Loucy (cell line): ENCODE data around the gene CLEC16A.

Source experiments
- H2AFZ ChIP-seq: fragments of 200-600 bp; sonication (generic); 2 replicates; pipeline ENCODE4 v1.6.0; 2016; ENCODE audit warnings: antibody characterized with exemption, mild to moderate bottlenecking, low read length, moderate library complexity
- H3F3A ChIP-seq: fragments of 200-600 bp; 2 replicates; pipeline ENCODE4 v1.6.0; 2016; ENCODE audit warnings: antibody characterized with exemption, low read depth, mild to moderate bottlenecking
- H3K27me3 ChIP-seq: fragments of 200-600 bp; sonication (generic); 2 replicates; pipeline ENCODE4 v1.6.1; 2014; ENCODE audit warnings: low read length, mild to moderate bottlenecking; ENCODE audit not compliant: insufficient read depth, poor library complexity, severe bottlenecking
- H3K36me3 ChIP-seq: fragments of 200-600 bp; sonication (generic); 2 replicates; pipeline ENCODE4 v1.6.1; 2016; ENCODE audit warnings: low read length; ENCODE audit not compliant: insufficient read depth
- H3K4me1 ChIP-seq: fragments of 200-600 bp; sonication (generic); 2 replicates; pipeline ENCODE4 v1.5.1; 2014; ENCODE audit warnings: low read length, mild to moderate bottlenecking; ENCODE audit not compliant: insufficient read depth, poor library complexity, severe bottlenecking
- H3K4me2 ChIP-seq: fragments of 200-600 bp; sonication (generic); 2 replicates; pipeline ENCODE4 v1.6.0; 2014; ENCODE audit warnings: antibody characterized with exemption, low read length, low read depth, mild to moderate bottlenecking; ENCODE audit not compliant: poor library complexity, severe bottlenecking
- H3K4me3 ChIP-seq: fragments of 200-600 bp; sonication (generic); 2 replicates; pipeline ENCODE4 v1.5.1; 2014; ENCODE audit warnings: low read length, mild to moderate bottlenecking, mixed read lengths; ENCODE audit not compliant: poor library complexity, severe bottlenecking
- H3K79me2 ChIP-seq: fragments of 200-600 bp; sonication (generic); 2 replicates; pipeline ENCODE4 v1.6.1; 2014; ENCODE audit warnings: low read length; ENCODE audit not compliant: insufficient read depth
- H3K9ac ChIP-seq: fragments of 200-600 bp; sonication (generic); 2 replicates; pipeline ENCODE4 v1.6.0; 2014; ENCODE audit warnings: mild to moderate bottlenecking, low read depth, low read length, moderate library complexity; ENCODE audit not compliant: poor library complexity, severe bottlenecking
- H3K9me2 ChIP-seq: fragments of 200-600 bp; sonication (generic); replicated peaks from 2 replicates; pipeline ENCODE4 v1.6.1; 2016; ENCODE audit warnings: low read depth, low read length, mixed read lengths
- H3K9me3 ChIP-seq: fragments of 200-600 bp; sonication (generic); 2 replicates; pipeline ENCODE4 v1.6.1; 2014; ENCODE audit warnings: mild to moderate bottlenecking, antibody characterized with exemption, low read length, low read depth; ENCODE audit not compliant: insufficient read depth
- H4K20me1 ChIP-seq: fragments of 200-600 bp; sonication (generic); 2 replicates; pipeline ENCODE4 v1.6.0; 2014; ENCODE audit warnings: antibody characterized with exemption, low read length, mild to moderate bottlenecking; ENCODE audit not compliant: insufficient read depth, poor library complexity, severe bottlenecking
- CTCF ChIP-seq: fragments of 200-600 bp; sonication (generic); conservative IDR thresholded peaks from 2 replicates; pipeline ENCODE4 v1.5.1; 2014; ENCODE audit warnings: mild to moderate bottlenecking, antibody characterized with exemption, low read length
- EZH2phosphoT487 ChIP-seq: fragments of 200-600 bp; IDR thresholded peaks from 2 replicates; pipeline ENCODE4 v1.6.1; 2018; ENCODE audit warnings: antibody characterized with exemption, mild to moderate bottlenecking, moderate library complexity, borderline replicate concordance

CLEC16A gene

GRCh38 chr16:10999300-10999699 is 54.9 kb downstream of the CLEC16A start:
- no peak for TF ChIP-seq EZH2phosphoT487
- no peak for TF ChIP-seq CTCF
- no peaks in the 10 kb centered on the region for H4K20me1 ChIP-seq
- H3K4me3 ChIP-seq = no peak overlapping the region
- H3K9ac ChIP-seq = no peak overlapping the region
- no peaks in the 10 kb centered on the region for H3F3A ChIP-seq
- H3K36me3 ChIP-seq = peaks cover 1% of the 10 kb centered on the region; the same call in 1 of the 2 replicates
- no peaks in the 10 kb centered on the region for H3K79me2 ChIP-seq
- no peaks in the 10 kb centered on the region for H3K4me1 ChIP-seq
- H2AFZ ChIP-seq = no peak overlapping the region
- no peaks in the 10 kb centered on the region for H3K27me3 ChIP-seq
- H3K4me2 ChIP-seq = no peak overlapping the region
- H3K9me3 ChIP-seq = no peaks in the 10 kb centered on the region
- H3K9me2 ChIP-seq = no peaks in the 10 kb centered on the region

- TF ChIP-seq EZH2phosphoT487 = no peak
- TF ChIP-seq CTCF = no peak
- no peaks in the 10 kb centered on the region for H3K9me2 ChIP-seq
- no peaks in the 10 kb centered on the region for H3K9me3 ChIP-seq
- H4K20me1 ChIP-seq = no peaks in the 10 kb centered on the region
- H3K4me3 ChIP-seq = no peak overlapping the region
- no peak overlapping the region for H2AFZ ChIP-seq
- H3K36me3 ChIP-seq = no peaks in the 10 kb centered on the region; the same call in 1 of the 2 replicates
- no peaks in the 10 kb centered on the region for H3F3A ChIP-seq
- no peak overlapping the region for H3K9ac ChIP-seq
- H3K4me2 ChIP-seq = no peak overlapping the region
- H3K27me3 ChIP-seq = no peaks in the 10 kb centered on the region
- H3K4me1 ChIP-seq = no peaks in the 10 kb centered on the region
- no peaks in the 10 kb centered on the region for H3K79me2 ChIP-seq
Measured at GRCh38 chr16:11001611-11002010, 57.2 kb downstream of the CLEC16A start.

- Histone ChIP-seq H2AFZ (no peak overlapping the region), H3K36me3 (no peaks in the 10 kb centered on the region; the same call in 1 of the 2 replicates), H3K4me3 (no peak overlapping the region), H3K9me3 (no peaks in the 10 kb centered on the region), H3K27me3 (no peaks in the 10 kb centered on the region), H3K79me2 (no peaks in the 10 kb centered on the region), H3F3A (no peaks in the 10 kb centered on the region), H3K9ac (no peak overlapping the region), H3K4me1 (no peaks in the 10 kb centered on the region), H3K9me2 (no peaks in the 10 kb centered on the region), H3K4me2 (no peak overlapping the region), H4K20me1 (no peaks in the 10 kb centered on the region)
- TF ChIP-seq CTCF = no peak
- TF ChIP-seq EZH2phosphoT487 = no peak
Measured at GRCh38 chr16:11003141-11003540, 58.8 kb downstream of the CLEC16A start.
